Testis (tissue), 3 donors: ENCODE measurements around the gene TRIM26. TPM values are rescaled to one million over a fixed set of nuclear protein-coding genes. Genes with fewer than 3 reads are reported as not detected.

ENCODE experiments used
- DNase-seq: peaks from one replicate; pipeline ENCODE4 v3.0.0-alpha.2; 2019
- H3K27ac ChIP-seq, 2 donors: fragments of 200-600 bp; sonication (generic); one replicate each; pipeline ENCODE4 v1.5.1; 2019
- H3K27me3 ChIP-seq: fragments of 200-600 bp; sonication (generic); one replicate; pipeline ENCODE4 v1.5.1; 2019
- H3K36me3 ChIP-seq: fragments of 200-600 bp; sonication (generic); one replicate; pipeline ENCODE4 v1.5.1; 2017; ENCODE audit warnings: low read depth; ENCODE audit errors: missing control alignments
- H3K4me1 ChIP-seq: fragments of 200-600 bp; sonication (generic); one replicate; pipeline ENCODE4 v1.5.1; 2019
- H3K4me3 ChIP-seq, 2 donors: fragments of 200-600 bp; sonication (generic); one replicate each; pipeline ENCODE4 v1.5.1; 2017 to 2019
- H3K9me3 ChIP-seq: fragments of 200-600 bp; sonication (generic); one replicate; pipeline ENCODE4 v1.5.1; 2017
- CTCF ChIP-seq, 3 experiments: fragments of 450-650 bp in 2 of 3; fragments of 200-600 bp in 1 of 3; sonication (generic) in 1 of 3; IDR thresholded peaks; one replicate each; pipeline ENCODE4 v1.5.1; 2016 to 2019; ENCODE audit warnings: antibody characterized with exemption in 3 of 3, mild to moderate bottlenecking in 2 of 3, moderate library complexity in 1 of 3
- POLR2A ChIP-seq: fragments of 450-650 bp; IDR thresholded peaks from one replicate; pipeline ENCODE4 v1.6.1; 2017; ENCODE audit warnings: antibody characterized with exemption, mild to moderate bottlenecking, moderate library complexity
- WGBS, 2 donors: methylation state at CpG; one replicate each; pipeline ENCODE4 v1.1.5; 2018; 5-methylcytosine and 5-hydroxymethylcytosine counted together
- intact Hi-C: fragments of 100-400 bp; cut with DNase I; formaldehyde crosslinking; loops from one replicate; pipeline ENCODE4 v1.15.1; 2023; ENCODE audit warnings: low total_unique reads
- polyA plus RNA-seq: library from polyadenylated mRNA; stranded (reverse); fragments of 350-450 nt; fragmentation: Illumina TruSeq; extraction: RNeasy Lipid Tissue Mini Kit (QIAGEN cat#74804); gene quantifications from one replicate; pipeline ENCODE4 v1.2.3, GENCODE V29; 2014; ENCODE audit warnings: low read depth, low replicate concordance; ENCODE audit not compliant: insufficient read depth
- total RNA-seq, 2 donors: library from RNA; depleted of rRNA; stranded (reverse); fragments of >200 nt; gene quantifications; one replicate each; pipeline ENCODE4 v1.2.3, GENCODE V29; 2016

The TRIM26 gene
- total and polyA plus RNA-seq, 3 donors from 2014 or later, result 40.3 to 75.8 (median 67.1) TPM

GRCh38 chr6:30216096-30216495, 2.9 kb upstream of the TRIM26 start:
- no peak for DNase-seq
- 84 to 85% methylated on average over 3 of the region's 3 CpGs for WGBS, 2 donors
- H3K36me3 ChIP-seq, result no peaks in the 10 kb centered on the region
- no peak for TF ChIP-seq CTCF (IDR thresholded peaks at IDR 0.05)
- TF ChIP-seq POLR2A, result no peak
- H3K27ac ChIP-seq, result no peak overlapping the region
- H3K4me1 ChIP-seq, result peaks cover 11% of the 10 kb centered on the region
- intact Hi-C loops, result no loop called here
- no peak overlapping the region for H3K4me3 ChIP-seq
- no peaks in the 10 kb centered on the region for H3K27me3 ChIP-seq
- H3K9me3 ChIP-seq, result no peaks in the 10 kb centered on the region

GRCh38 chr6:30214657-30214982, 1.4 kb upstream of the TRIM26 start:
- WGBS, 2 donors, result 40 to 54% methylated on average over 14 of the region's 14 CpGs
- no peaks in the 10 kb centered on the region for H3K27me3 ChIP-seq
- no peaks in the 10 kb centered on the region for H3K9me3 ChIP-seq
- peak overlapping the region; percentile 93 to 97 for H3K4me3 ChIP-seq
- H3K27ac ChIP-seq, result peak overlapping the region; percentile 93 to 96
- DNase-seq, result no peak
- TF ChIP-seq CTCF (IDR thresholded peaks at IDR 0.05) (no peak), POLR2A (no peak)
- peaks cover 18% of the 10 kb centered on the region for H3K4me1 ChIP-seq
- H3K36me3 ChIP-seq, result no peaks in the 10 kb centered on the region
- intact Hi-C loops, result no loop called here

- Histone ChIP-seq H3K27ac (peak overlapping the region; percentile 93 to 96), H3K4me1 (peaks cover 18% of the 10 kb centered on the region), H3K9me3 (no peaks in the 10 kb centered on the region), H3K27me3 (no peaks in the 10 kb centered on the region), H3K36me3 (no peaks in the 10 kb centered on the region), H3K4me3 (peak overlapping the region; percentile 93 to 97)
- intact Hi-C loops, result no loop called here
- no peak for TF ChIP-seq POLR2A
- no peak for TF ChIP-seq CTCF (IDR thresholded peaks at IDR 0.05)
- 1% methylated on average over 12 to 45 of the region's 45 CpGs for WGBS, 2 donors
- DNase-seq, result peak; percentile 89
These were observed 901 bp upstream of the TRIM26 start for GRCh38 chr6:30213957-30214656.

- peaks cover 18% of the 10 kb centered on the region for H3K4me1 ChIP-seq
- no peaks in the 10 kb centered on the region for H3K27me3 ChIP-seq
- DNase-seq, result no peak
- intact Hi-C loops, result no loop called here
- peak overlapping the region; percentile 93 to 97 for H3K4me3 ChIP-seq
- peak overlapping the region; percentile 93 to 96 for H3K27ac ChIP-seq
- 0% methylated on average over 12 of the region's 12 CpGs for WGBS, 2 donors
- no peaks in the 10 kb centered on the region for H3K36me3 ChIP-seq
- H3K9me3 ChIP-seq, result no peaks in the 10 kb centered on the region
- TF ChIP-seq CTCF (IDR thresholded peaks at IDR 0.05) (no peak), POLR2A (no peak)
These were observed 406 bp upstream of the TRIM26 start for GRCh38 chr6:30213667-30213956.

- H3K4me3 ChIP-seq, result peak overlapping the region in 1 of 2 donors; percentile 97
- peak overlapping the region in 1 of 2 donors; percentile 93 for H3K27ac ChIP-seq
- TF ChIP-seq CTCF (IDR thresholded peaks at IDR 0.05) (no peak), POLR2A (no peak)
- peaks cover 23% of the 10 kb centered on the region for H3K4me1 ChIP-seq
- no peaks in the 10 kb centered on the region for H3K9me3 ChIP-seq
- DNase-seq, result no peak
- H3K36me3 ChIP-seq, result no peaks in the 10 kb centered on the region
- WGBS, 2 donors, result 38% methylated on average over 3 of the region's 3 CpGs
- intact Hi-C loops, result no loop called here
- no peaks in the 10 kb centered on the region for H3K27me3 ChIP-seq
These were observed 1.3 kb downstream of the TRIM26 start for GRCh38 chr6:30211899-30212298.
